Transverse colon (tissue), 4 donors: ENCODE results near the gene GPANK1. TPM values are rescaled to one million over a fixed set of nuclear protein-coding genes. Genes with fewer than 3 reads are reported as not detected.
A peak's percentile ranks its signal among the peaks of the same experiment; 100 is the strongest.

ENCODE experiments used
- DNase-seq: peaks from one replicate; pipeline ENCODE4 v3.0.0-alpha.2; 2019
- H3K27ac ChIP-seq, 4 donors: fragments of 200-600 bp; sonication (generic); 2 replicates each; pipeline ENCODE4 v1.5.1; 2016 to 2018; ENCODE audit warnings: inconsistent platforms in 4 of 4
- H3K27me3 ChIP-seq: fragments of 200-600 bp; sonication (generic); 2 replicates; pipeline ENCODE4 v1.5.1; 2017; ENCODE audit warnings: inconsistent platforms
- H3K36me3 ChIP-seq, 4 donors: fragments of 200-600 bp; sonication (generic); 2 replicates each; pipeline ENCODE4 v1.5.1; 2017 to 2019; ENCODE audit warnings: inconsistent platforms in 4 of 4
- H3K4me1 ChIP-seq, 4 donors: fragments of 200-600 bp; sonication (generic); 2 replicates each; pipeline ENCODE4 v1.5.1; 2017 to 2020; ENCODE audit warnings: inconsistent platforms in 4 of 4
- H3K4me3 ChIP-seq, 4 donors: fragments of 200-600 bp; sonication (generic); 1 replicate in 1 of 4; 2 replicates in 3 of 4; pipeline versions ENCODE4 v1.5.1 to v1.6.1; 2017 to 2019; ENCODE audit warnings: inconsistent platforms in 4 of 4
- H3K9me3 ChIP-seq, 2 donors: fragments of 200-600 bp; sonication (generic); 2 replicates each; pipeline ENCODE4 v1.5.1; 2017 to 2019; ENCODE audit warnings: inconsistent platforms in 2 of 2
- EP300 ChIP-seq: sonication (generic); formaldehyde crosslinking; IDR thresholded peaks from one replicate; pipeline ENCODE4 v1.6.1; 2017; ENCODE audit warnings: antibody characterized with exemption, low read depth
- POLR2A ChIP-seq: fragments of 450-650 bp; IDR thresholded peaks from one replicate; pipeline ENCODE4 v1.6.1; 2016; ENCODE audit warnings: antibody characterized with exemption, mild to moderate bottlenecking, moderate library complexity
- POLR2AphosphoS5 ChIP-seq, 3 donors: sonication (generic); formaldehyde crosslinking; IDR thresholded peaks; one replicate each; pipeline ENCODE4 v1.6.1; 2016; ENCODE audit warnings: antibody characterized with exemption in 3 of 3
- WGBS, 2 donors: methylation state at CpG; one replicate each; pipeline ENCODE4 v1.1.5; 2018; ENCODE audit warnings: low coverage in 1 of 2; 5-methylcytosine and 5-hydroxymethylcytosine counted together
- in situ Hi-C, 4 donors: fragments of 200-750 bp; cut with MboI; loops; one replicate each; pipeline versions ENCODE4 v1.15.0 to v1.15.1; 2017; ENCODE audit warnings: low sequenced_read_pairs in 3 of 4, low pct_ligation_motif_present in 1 of 4, low pct_unique_long_range_greater_than_20kb in 1 of 4
- intact Hi-C: fragments of 100-400 bp; cut with DNase I; formaldehyde crosslinking; loops from one replicate; pipeline ENCODE4 v1.15.1; 2023; ENCODE audit warnings: low total_unique reads
- total RNA-seq, 4 donors: library from RNA; depleted of rRNA; stranded (reverse); fragments of >200 nt; gene quantifications; one replicate each; pipeline ENCODE4 v1.1.0, GENCODE V29; 2016
- TF ChIP-seq, protein P1 (sequence below), 5 experiments: fragments of 200-600 bp in 3 of 5; fragments of 450-650 bp in 2 of 5; sonication (generic) in 3 of 5; IDR thresholded peaks; 1 replicate in 2 of 5; 2 replicates in 3 of 5; pipeline ENCODE4 v1.5.1; 2016 to 2017; ENCODE audit warnings: antibody characterized with exemption in 5 of 5, inconsistent platforms in 3 of 5, mild to moderate bottlenecking in 2 of 5, moderate library complexity in 1 of 5

GPANK1 gene
- total RNA-seq, 4 donors from 2014 or later = 2.4 to 32.9 (median 23.2) TPM

DNA sequence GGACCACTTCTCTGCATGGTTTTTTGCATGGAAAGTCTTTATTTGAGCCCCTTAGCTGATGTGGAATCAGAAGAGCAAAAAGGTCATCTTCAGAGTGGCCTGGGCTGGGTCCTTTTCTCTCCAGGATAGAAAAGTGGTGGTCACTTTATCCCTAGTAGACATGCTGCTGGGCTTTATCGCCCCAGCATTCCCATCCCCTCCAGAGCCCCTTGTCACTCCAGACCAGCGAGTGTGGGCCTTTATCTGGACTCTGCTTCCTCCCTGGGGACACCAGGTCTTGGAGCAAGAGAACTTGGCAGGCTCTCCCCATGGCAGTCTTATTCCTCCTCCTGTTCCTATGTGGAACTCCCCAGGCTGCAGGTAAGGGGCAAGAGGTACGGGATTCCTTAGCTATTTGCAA, 41.8 kb upstream of the GPANK1 start, which contains the start of gene LY6G6F:
Gene LY6G6F (plus strand): TSS at position 268 of the 400 bp plus-strand sequence. CDS start 41 bp downstream, at position 309.
- Histone ChIP-seq H3K27ac (no peak within 1 kb of the TSS), H3K27me3 (no peaks in the 10 kb centered on the region), H3K36me3 (no peaks in the 10 kb centered on the region), H3K4me1 (peaks cover 7 to 22% (median 17%) of the 10 kb centered on the region in 4 donors), H3K4me3 (no peak within 1 kb of the TSS), H3K9me3 (no peaks in the 10 kb centered on the region)
- TF ChIP-seq EP300 (no peak), POLR2AphosphoS5 (IDR thresholded peaks at IDR 0.05) (no peak), POLR2A (no peak)
- TF ChIP-seq, protein P1, sequence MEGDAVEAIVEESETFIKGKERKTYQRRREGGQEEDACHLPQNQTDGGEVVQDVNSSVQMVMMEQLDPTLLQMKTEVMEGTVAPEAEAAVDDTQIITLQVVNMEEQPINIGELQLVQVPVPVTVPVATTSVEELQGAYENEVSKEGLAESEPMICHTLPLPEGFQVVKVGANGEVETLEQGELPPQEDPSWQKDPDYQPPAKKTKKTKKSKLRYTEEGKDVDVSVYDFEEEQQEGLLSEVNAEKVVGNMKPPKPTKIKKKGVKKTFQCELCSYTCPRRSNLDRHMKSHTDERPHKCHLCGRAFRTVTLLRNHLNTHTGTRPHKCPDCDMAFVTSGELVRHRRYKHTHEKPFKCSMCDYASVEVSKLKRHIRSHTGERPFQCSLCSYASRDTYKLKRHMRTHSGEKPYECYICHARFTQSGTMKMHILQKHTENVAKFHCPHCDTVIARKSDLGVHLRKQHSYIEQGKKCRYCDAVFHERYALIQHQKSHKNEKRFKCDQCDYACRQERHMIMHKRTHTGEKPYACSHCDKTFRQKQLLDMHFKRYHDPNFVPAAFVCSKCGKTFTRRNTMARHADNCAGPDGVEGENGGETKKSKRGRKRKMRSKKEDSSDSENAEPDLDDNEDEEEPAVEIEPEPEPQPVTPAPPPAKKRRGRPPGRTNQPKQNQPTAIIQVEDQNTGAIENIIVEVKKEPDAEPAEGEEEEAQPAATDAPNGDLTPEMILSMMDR (IDR thresholded peaks at IDR 0.05) = no peak
- in situ Hi-C loops = no loop called here
- intact Hi-C loops = no loop called here
- WGBS, 2 donors = 70 to 100% methylated on average over 1 to 3 of the region's 3 CpGs
- DNase-seq = no peak

DNA sequence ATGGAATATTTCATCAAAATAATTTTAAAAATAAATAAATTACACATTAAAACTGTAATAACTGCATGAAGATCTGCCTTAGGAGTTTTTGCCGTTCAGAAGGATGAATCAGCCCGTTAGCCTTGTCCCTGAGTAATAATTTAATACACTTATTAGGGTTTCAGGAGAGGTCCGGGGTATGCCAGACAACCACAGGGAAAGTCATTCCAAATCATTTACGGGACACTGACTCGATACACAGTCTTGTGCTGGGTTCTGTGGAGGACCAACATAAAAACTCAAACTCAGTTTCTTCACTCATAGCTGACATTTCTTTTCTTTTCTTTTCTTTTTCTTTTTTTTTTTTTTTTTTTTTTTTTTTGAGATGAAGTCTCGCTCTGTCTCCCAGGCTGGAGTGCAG, 41.1 kb upstream of the GPANK1 start:
- no peak for DNase-seq

DNA sequence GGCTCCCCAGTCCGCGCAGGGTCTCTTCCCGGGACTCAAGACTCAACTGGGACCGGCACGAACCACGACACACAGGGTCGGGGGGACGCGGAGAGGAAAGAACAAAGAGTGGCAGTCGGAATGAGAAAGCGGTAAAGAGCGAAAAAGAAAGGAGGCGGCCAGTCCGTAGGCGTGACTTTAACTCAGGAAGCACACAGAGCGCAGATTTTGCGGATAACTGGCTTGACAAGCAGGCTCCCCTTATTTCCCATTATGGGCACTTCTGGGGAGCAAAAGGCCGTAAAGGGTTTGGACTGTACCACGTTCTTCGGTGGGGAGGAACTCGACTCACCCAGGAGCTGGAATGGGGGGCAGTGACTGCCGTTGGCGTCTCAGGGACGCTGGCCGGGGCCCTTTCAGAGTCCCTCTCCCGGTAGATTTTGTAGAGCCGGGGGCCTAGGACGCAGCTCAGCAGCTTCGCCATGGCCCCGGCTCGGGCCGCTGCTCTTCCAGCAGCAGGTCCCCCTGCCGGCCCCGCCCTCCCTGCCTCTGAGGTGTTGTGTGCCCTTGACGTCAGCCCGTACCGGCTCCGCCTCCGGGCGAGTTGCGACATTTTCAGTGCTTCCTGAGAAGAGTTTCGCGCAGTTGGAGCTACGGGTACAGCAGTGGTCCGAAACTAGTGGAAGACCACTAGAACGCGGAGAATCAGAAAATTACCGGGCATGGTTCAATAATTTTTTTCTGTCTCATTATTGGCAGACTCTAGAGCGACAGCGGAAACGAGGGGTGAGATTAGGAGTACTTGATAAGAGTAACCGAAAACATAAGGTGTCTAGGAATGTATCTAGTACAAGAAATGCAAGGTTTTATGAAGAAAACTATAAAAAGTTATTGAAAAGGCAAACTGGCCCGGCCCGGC, 38.3 kb upstream of the GPANK1 start, which contains the start of gene ABHD16A:
Gene ABHD16A (minus strand): TSS at position 506 of the 898 bp plus-strand sequence. CDS start 43 bp downstream, at position 463.
- TF ChIP-seq, protein P1 (IDR thresholded peaks at IDR 0.05) = peak in 2 of 5 experiments; percentile 29 to 41
- peak; percentile 98 to 99 (median 98) for TF ChIP-seq POLR2AphosphoS5 (IDR thresholded peaks at IDR 0.05)
- TF ChIP-seq POLR2A = peak; percentile 98
- TF ChIP-seq EP300 = no peak
- peak; percentile 99 for DNase-seq
- 0 to 1% methylated on average over 4 to 36 of the region's 54 CpGs for WGBS, 2 donors
- no peaks in the 10 kb centered on the region for H3K9me3 ChIP-seq
- intact Hi-C loops = no loop called here
- H3K36me3 ChIP-seq = peaks cover 0 to 5% (median 0%) of the 10 kb centered on the region in 4 donors
- H3K4me1 ChIP-seq = peaks cover 17 to 27% (median 21%) of the 10 kb centered on the region in 4 donors
- H3K4me3 ChIP-seq = peak within 1 kb of the TSS; percentile 66 to 99 (median 91)
- H3K27me3 ChIP-seq = no peaks in the 10 kb centered on the region
- H3K27ac ChIP-seq = peak within 1 kb of the TSS; percentile 98 to 100 (median 99)
- in situ Hi-C loops = no loop called here

More for the DNA sequence above, 41.1 kb upstream of the GPANK1 start:
- peaks cover 14 to 26% (median 19%) of the 10 kb centered on the region in 4 donors for H3K4me1 ChIP-seq
- H3K9me3 ChIP-seq = no peaks in the 10 kb centered on the region
- no peak overlapping the region for H3K4me3 ChIP-seq
- 90 to 91% methylated on average over 5 to 6 of the region's 6 CpGs for WGBS, 2 donors
- intact Hi-C loops = no loop called here
- in situ Hi-C loops = no loop called here
- TF ChIP-seq POLR2A = no peak
- no peak for TF ChIP-seq POLR2AphosphoS5 (IDR thresholded peaks at IDR 0.05)
- no peak for TF ChIP-seq EP300
- TF ChIP-seq, protein P1 (IDR thresholded peaks at IDR 0.05) = no peak
- H3K36me3 ChIP-seq = no peaks in the 10 kb centered on the region
- H3K27me3 ChIP-seq = no peaks in the 10 kb centered on the region
- no peak overlapping the region for H3K27ac ChIP-seq

DNA sequence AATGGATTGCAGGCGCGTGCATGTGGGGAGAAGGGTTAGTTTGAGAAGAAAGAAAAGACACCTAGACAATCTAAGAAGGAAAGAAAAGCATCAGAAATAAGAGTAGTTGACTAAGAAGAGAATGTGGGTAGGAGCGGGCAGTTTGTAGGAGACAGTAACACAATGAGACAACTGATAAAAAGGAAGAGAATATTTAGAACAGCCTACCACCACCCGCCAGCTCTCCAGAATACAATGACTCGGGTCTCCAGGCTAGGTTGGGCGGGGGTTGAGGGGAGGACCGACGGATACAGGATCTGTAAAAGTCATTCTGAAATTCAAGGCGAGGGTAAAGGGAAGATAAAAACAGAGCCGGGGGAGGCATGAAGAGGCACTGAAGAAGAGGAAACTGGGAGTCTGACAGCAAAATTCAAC, 37.6 kb upstream of the GPANK1 start:
- Histone ChIP-seq H3K36me3 (peaks cover 0 to 5% (median under 1%) of the 10 kb centered on the region in 4 donors), H3K4me3 (peak overlapping the region; percentile 66 to 99 (median 91)), H3K9me3 (no peaks in the 10 kb centered on the region), H3K27ac (peak overlapping the region; percentile 98 to 100 (median 99)), H3K4me1 (peaks cover 17 to 27% (median 21%) of the 10 kb centered on the region in 4 donors), H3K27me3 (no peaks in the 10 kb centered on the region)
- intact Hi-C loops = no loop called here
- DNase-seq = no peak
- TF ChIP-seq, protein P1 (IDR thresholded peaks at IDR 0.05) = no peak
- TF ChIP-seq POLR2A (no peak), POLR2AphosphoS5 (IDR thresholded peaks at IDR 0.05) (no peak), EP300 (no peak)
- WGBS, 2 donors = 0 to 1% methylated on average over 3 to 10 of the region's 10 CpGs
- in situ Hi-C loops = no loop called here
